Neural progenitor cell (in vitro differentiated cells): ENCODE measurements around the gene FBXW7.

Experiments
- EZH2 ChIP-seq: fragments of 200-600 bp; sonication (generic); IDR thresholded peaks from 2 replicates; pipeline ENCODE4 v1.6.1; 2017; ENCODE audit warnings: antibody characterized with exemption, mild to moderate bottlenecking, moderate library complexity
- TF ChIP-seq, protein P1 (sequence below): fragments of 200-600 bp; sonication (generic); IDR thresholded peaks from 2 replicates; pipeline ENCODE4 v1.5.1; 2017; ENCODE audit warnings: antibody characterized with exemption, mild to moderate bottlenecking

DNA sequence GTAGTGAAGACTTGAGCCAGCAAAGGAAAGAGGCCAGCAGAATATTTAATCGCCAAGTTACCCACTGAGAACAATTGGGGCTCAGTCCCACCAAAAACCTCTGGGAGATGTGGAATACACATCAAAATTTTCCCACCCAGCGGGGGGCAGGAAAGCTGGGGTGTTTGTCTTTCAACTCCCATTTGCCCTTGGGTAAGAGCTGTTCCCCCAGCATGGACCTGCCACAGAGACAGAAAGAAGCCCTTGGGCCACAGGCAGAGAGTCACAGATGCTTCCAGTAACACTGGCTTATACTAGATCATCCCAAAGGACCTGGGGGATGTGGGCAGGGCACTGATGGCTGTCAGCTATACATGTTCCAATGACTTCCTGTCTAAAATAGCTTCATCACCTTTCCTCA is 18.9 kb upstream of the FBXW7 start:
- TF ChIP-seq, protein P1, sequence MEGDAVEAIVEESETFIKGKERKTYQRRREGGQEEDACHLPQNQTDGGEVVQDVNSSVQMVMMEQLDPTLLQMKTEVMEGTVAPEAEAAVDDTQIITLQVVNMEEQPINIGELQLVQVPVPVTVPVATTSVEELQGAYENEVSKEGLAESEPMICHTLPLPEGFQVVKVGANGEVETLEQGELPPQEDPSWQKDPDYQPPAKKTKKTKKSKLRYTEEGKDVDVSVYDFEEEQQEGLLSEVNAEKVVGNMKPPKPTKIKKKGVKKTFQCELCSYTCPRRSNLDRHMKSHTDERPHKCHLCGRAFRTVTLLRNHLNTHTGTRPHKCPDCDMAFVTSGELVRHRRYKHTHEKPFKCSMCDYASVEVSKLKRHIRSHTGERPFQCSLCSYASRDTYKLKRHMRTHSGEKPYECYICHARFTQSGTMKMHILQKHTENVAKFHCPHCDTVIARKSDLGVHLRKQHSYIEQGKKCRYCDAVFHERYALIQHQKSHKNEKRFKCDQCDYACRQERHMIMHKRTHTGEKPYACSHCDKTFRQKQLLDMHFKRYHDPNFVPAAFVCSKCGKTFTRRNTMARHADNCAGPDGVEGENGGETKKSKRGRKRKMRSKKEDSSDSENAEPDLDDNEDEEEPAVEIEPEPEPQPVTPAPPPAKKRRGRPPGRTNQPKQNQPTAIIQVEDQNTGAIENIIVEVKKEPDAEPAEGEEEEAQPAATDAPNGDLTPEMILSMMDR, result no peak
- TF ChIP-seq EZH2, result no peak
